ENCODE results near the gene NCKAP5.

NCKAP5 gene

DNA sequence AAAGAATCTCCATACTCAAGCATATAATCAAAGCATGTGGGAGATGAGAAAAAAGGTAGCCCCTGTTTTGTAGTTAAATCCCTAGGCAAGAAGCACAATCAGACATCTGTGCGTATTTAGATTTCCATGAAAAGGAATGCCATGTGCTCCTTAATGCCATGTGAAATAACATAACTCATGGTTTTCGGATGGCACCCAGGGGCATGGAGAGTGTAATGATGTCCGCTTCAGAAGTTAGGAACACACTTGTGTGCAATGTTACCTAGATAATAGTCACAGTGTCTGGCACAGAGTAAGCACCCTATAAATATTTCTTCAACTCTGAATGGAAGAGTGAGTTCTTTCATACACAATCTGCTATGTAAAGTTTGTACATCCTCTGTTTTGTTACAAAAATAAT is 197.0 kb downstream of the NCKAP5 start:
- no peak for DNase-seq (ENCODE audit: low spot score)
- in situ Hi-C loops (cut with MboI; ENCODE audit: low pct_unique_long_range_greater_than_20kb, low sequenced_read_pairs, unreplicated experiment): no loop called here
- no peak for TF ChIP-seq CTCF (IDR thresholded peaks at IDR 0.05; ENCODE audit: extremely low read depth, insufficient read depth, missing control alignments)

DNA sequence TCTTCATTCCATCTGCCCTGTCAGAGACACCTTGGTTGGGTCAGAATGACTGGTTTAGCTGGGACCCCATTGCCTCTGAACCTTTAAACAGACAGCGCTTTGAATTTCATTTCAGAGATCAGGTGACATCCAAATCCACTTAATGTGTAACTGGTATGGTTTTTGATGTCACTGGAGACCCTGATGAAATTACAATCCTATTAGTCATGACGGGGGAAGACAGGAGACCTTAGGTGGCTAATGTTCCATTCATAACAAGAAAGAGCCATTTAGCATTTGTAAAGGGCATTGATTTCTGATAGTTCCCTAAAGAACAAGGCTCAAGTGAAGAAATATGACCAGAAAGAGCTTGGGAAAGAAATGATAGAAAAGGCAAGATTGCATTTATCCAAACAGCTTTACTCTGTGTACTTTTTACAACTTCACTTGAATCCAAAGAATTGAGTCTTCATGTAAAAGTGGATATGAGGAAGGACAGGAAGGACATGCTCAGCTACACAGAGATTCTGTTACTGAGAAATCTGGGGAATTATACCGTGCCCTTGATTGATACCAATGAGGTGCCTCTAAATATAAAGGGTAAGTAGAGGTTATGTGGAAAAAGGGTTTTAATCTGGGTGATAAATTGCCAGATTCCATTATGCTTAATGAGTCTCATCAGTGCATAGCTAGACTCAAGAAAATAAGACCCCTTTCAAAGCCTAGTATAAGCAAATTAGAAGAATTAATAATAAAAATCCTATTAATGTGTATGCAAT is 198.2 kb downstream of the NCKAP5 start:
- no peak for DNase-seq (ENCODE audit: low spot score)
- in situ Hi-C loops (cut with MboI; ENCODE audit: low pct_unique_long_range_greater_than_20kb, low sequenced_read_pairs, unreplicated experiment): no loop called here
- no peak for TF ChIP-seq CTCF (IDR thresholded peaks at IDR 0.05; ENCODE audit: extremely low read depth, insufficient read depth, missing control alignments)

GRCh38 chr2:133365117-133365516 is 203.1 kb downstream of the NCKAP5 start:
- in situ Hi-C loops (cut with MboI; ENCODE audit: low pct_unique_long_range_greater_than_20kb, low sequenced_read_pairs, unreplicated experiment): no loop called here
- no peak for DNase-seq (ENCODE audit: low spot score)
- no peak for TF ChIP-seq CTCF (IDR thresholded peaks at IDR 0.05; ENCODE audit: extremely low read depth, insufficient read depth, missing control alignments)

DNA sequence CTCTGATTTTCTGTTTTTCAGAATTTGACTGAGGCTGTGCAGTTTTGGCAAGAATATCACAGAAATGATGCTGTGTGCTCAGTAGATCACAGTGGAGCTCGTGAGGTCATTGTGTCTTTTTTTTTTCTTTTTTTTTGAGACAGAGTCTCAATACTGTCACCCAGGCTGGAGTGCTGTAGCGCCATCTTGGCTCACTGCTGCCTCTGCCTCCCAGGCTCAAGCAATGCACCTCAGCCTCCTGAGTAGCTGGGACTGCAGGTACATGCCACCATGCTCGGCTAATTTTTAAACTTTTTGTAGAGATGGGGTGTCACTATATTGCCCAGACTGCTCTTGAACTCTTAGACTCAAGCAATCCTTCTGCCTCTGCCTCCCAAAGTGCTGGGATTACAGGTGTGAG is 203.6 kb downstream of the NCKAP5 start:
- DNase-seq (ENCODE audit: low spot score): no peak
- in situ Hi-C loops (cut with MboI; ENCODE audit: low pct_unique_long_range_greater_than_20kb, low sequenced_read_pairs, unreplicated experiment): no loop called here
- TF ChIP-seq CTCF (IDR thresholded peaks at IDR 0.05; ENCODE audit: extremely low read depth, insufficient read depth, missing control alignments): no peak

DNA sequence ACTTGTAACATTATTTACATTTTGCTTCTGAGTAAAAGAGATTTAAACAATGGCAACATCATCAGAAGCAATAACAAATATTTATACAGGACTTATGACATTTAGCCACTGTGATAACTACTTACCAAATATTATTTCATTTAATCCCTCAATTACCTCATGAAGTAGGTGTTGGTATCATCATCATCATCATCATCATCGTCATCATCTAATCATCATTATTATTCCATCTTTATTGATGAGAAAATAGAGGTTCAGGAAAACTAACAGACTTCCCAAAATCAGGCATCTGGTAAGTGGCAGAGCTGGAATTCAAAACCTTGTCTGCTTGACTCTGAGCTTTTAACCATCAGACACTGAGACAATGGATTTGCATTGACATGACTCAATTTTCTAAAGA is 204.4 kb downstream of the NCKAP5 start:
- DNase-seq (ENCODE audit: low spot score): no peak
- in situ Hi-C loops (cut with MboI; ENCODE audit: low pct_unique_long_range_greater_than_20kb, low sequenced_read_pairs, unreplicated experiment): no loop called here
- no peak for TF ChIP-seq CTCF (IDR thresholded peaks at IDR 0.05; ENCODE audit: extremely low read depth, insufficient read depth, missing control alignments)

DNA sequence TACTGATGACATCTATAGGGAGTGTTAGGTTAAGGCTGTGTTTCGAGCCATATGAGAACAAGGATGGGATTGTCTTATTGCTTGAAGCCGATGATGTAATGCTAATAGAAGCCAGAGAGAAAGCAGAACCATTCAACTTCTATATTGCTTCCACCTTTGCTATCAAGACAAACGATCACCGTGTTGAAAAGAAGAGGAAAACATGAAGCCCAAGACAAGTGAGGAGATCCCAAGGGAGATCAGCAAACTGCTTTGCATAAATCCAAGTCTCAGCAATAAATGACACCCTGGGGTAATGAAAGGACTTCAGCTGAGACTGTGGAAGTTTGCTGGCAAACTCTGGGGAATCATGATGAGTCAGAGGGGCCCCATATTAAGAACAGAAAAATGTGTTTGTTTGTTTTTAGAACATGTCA is 206.2 kb downstream of the NCKAP5 start:
- DNase-seq (ENCODE audit: low spot score): no peak
- in situ Hi-C loops (cut with MboI; ENCODE audit: low pct_unique_long_range_greater_than_20kb, low sequenced_read_pairs, unreplicated experiment): no loop called here
- TF ChIP-seq CTCF (IDR thresholded peaks at IDR 0.05; ENCODE audit: extremely low read depth, insufficient read depth, missing control alignments): no peak
